Activated CD4-positive, alpha-beta T cell treated with anti-CD3 and anti-CD28 coated beads, Interleukin-2, amount 50 U/mL, for 1 hour (primary cell): Measurements from ENCODE around the gene MT1G.
"Not testable (repeated sequence)": the region's sequence is repeated elsewhere in the genome, so short reads cannot be mapped to it uniquely, and the experiment has no call there.

Experiments
- DNase-seq: peaks from one replicate; pipeline ENCODE4 v3.0.0-alpha.2; 2020

MT1G gene

DNA sequence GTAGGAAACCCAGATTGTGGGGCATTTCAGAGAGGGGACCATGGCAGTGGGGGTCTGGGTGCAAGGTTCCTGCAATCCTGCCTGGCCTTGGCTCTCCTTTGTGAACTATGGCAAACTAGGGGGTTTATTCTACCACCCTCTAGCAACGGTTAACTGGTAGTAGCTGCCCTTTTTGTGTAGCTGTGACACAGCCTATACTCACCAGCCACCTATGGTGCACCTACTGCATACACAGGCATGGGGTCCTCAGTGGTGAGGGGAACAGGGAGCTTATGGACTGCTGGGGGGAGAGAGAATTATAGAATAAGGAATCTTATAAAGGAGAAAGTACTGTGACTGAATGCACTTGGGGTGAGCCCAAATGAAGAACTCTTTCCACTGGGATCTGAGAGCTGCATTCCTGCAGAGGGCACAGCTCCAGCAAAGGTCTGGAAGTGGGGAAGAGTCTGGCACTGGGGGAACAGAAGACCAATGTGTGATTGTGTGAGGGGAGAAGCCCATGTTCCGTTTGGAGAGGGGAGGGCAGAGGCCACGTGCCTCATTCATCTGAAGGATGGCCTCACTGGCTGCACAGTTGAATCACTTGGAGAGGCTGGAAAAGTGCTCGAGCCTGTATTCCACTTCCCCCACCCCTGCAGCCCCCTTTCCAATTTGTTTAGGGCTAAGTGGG lies 16.5 kb upstream of the MT1G start:
- DNase-seq, result no peak

DNA sequence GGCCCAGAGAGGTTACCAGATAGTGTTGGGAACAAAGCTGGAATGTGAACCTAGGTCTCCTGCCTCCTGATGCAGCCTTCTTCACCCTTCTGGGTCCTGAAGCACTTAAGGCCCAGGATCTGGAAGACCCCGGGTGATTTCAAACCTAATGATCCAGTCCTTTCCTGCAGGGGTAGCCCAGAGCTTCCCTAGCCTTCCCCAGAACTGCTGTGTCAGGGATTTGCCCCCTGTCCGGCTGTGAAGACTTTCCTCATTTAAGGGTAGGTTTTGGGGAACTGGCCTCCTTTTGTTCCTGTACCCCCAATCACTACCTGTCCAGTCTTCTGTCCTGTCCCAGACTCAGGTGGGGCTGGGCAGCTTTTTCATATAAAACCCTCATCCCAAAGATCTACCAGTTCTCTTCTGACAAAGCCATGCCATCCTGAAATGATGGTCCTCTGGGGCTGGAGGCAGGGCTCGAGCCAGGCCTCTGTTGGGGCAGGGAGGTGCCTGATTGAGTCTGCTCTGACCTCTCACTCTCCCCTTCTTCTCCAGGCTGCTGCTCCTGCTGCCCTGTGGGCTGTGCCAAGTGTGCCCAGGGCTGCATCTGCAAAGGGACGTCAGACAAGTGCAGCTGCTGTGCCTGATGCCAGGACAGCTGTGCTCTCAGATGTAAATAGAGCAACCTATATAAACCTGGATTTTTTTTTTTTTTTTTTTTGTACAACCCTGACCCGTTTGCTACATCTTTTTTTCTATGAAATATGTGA lies 15.7 kb upstream of the MT1G start:
- no peak for DNase-seq

- no peak for DNase-seq
Measured at GRCh38 chr16:56682703-56683397, 15.0 kb upstream of the MT1G start.

- peak; percentile 82 for DNase-seq
Measured at GRCh38 chr16:56681939-56682702, 14.3 kb upstream of the MT1G start, which contains the start of gene MT1X. Gene MT1X, plus strand, starts transcription at chr16:56682470. Its CDS starts 71 bp downstream, at chr16:56682541.

GRCh38 chr16:56679818-56680217 lies 12.0 kb upstream of the MT1G start:
- no peak for DNase-seq

- DNase-seq, result no peak
Measured at GRCh38 chr16:56679078-56679730, 11.3 kb upstream of the MT1G start.

DNA sequence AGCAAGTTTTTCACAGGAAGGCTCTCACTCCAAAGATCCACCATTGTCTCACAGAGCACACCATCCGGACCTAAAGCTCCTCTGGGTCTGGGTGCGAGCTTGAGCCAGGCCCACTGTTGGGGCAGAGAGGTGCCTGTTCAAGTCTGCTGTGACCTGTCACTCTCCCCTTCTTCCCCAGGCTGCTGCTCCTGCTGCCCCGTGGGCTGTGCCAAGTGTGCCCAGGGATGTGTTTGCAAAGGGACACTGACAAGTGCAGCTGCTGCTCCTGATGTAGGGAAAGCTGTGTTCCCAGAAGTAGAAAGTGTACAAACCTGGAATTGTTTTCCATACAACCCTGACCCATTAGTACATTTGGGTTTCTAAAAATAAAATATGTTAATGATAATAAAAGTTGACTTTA lies 9.6 kb upstream of the MT1G start:
- no peak for DNase-seq

DNA sequence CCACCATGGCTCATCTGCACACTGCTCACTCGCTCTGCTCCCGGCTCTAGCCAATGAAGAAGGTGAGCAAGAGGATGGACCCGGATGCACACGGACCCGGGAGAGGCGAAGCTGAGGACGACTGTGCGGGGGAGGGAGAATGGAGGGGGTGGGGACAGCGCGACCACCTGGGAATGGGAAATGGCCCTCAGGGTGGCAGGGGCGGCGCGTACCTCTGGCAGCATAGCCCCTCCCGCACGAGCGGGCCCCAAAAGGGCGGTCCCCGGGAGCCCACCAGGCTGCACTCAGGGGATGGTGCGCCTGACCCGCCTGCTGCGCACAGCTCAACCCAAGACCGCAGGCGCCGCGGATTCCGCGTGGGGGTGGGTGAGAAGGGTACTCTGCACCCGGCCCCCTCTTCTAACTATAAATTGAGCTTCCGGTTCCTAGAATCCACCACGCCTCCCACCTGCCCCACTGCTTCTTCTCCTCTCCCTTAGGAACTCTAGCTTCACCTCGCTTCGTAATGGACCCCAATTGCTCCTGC lies 7.9 kb upstream of the MT1G start:
- peak; percentile 33 for DNase-seq

DNA sequence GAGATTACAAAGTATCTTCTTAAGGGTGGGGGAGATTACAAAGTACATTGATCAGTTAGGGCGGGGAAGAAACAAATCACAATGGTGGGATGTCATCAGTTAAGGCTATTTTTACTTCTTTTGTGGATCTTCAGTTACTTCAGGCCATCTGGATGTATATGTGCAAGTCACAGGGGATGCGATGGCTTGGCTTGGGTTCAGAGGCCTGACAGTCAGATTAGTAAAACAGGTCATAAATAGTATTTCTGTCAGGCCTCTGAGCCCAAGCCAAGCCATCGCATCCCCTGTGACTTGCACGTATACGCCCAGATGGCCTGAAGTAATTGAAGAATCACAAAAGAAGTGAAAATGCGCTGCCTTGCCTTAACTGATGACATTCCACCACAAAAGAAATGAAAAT lies 6.7 kb upstream of the MT1G start:
- not testable (repeated sequence) for DNase-seq

DNA sequence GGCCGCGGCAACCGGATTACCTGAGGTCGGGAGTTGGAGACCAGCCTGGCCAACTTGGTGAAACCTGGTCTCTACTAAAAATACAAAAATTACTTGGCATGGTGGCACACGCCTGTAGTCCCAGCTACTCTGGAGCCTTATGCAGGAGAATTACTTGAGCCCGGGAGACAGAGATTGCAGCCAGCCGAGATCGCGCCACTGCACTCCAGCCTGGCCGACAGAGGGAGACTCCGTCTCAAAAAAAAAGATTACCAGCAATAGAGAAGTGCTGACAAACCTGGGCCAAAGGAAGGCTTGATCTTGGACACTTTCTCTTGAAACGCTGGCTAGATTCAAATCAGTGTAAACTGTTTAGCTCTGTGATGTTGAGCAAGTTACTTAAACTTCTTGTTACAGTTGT lies 6.1 kb upstream of the MT1G start:
- no peak for DNase-seq

- no peak for DNase-seq
Measured at GRCh38 chr16:56672761-56673536, 5.1 kb upstream of the MT1G start.

GRCh38 chr16:56672171-56672570 lies 4.3 kb upstream of the MT1G start:
- DNase-seq, result not testable (repeated sequence)

DNA sequence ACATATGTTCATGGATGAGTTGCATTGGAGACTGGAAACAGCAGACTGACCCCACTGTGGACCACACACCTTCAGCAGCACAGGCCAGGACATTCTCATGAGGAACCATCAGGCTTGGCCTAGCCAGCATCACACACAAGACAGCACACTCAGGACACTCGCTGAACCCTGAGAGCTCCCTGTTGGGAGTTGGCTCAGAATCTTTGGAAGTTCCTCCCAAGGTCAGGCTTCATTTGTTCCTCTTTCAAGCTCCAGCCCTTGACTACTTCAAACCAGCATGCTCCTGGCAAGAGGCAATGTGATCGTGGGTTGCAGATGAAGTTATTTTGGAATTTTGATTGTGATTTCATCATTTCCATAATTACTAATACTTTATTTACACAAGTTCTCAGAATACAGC lies 3.8 kb upstream of the MT1G start:
- not testable (repeated sequence) for DNase-seq

- DNase-seq, result no peak
Measured at GRCh38 chr16:56670620-56670934, 2.7 kb upstream of the MT1G start.

GRCh38 chr16:56669840-56670619 lies 2.2 kb upstream of the MT1G start:
- DNase-seq, result no peak

GRCh38 chr16:56669005-56669839 lies 1.4 kb upstream of the MT1G start, which contains the start of gene MT1H:
Gene MT1H, plus strand, starts transcription at chr16:56669814. Its CDS starts 71 bp downstream, at chr16:56669885.
- DNase-seq, result no peak

DNA sequence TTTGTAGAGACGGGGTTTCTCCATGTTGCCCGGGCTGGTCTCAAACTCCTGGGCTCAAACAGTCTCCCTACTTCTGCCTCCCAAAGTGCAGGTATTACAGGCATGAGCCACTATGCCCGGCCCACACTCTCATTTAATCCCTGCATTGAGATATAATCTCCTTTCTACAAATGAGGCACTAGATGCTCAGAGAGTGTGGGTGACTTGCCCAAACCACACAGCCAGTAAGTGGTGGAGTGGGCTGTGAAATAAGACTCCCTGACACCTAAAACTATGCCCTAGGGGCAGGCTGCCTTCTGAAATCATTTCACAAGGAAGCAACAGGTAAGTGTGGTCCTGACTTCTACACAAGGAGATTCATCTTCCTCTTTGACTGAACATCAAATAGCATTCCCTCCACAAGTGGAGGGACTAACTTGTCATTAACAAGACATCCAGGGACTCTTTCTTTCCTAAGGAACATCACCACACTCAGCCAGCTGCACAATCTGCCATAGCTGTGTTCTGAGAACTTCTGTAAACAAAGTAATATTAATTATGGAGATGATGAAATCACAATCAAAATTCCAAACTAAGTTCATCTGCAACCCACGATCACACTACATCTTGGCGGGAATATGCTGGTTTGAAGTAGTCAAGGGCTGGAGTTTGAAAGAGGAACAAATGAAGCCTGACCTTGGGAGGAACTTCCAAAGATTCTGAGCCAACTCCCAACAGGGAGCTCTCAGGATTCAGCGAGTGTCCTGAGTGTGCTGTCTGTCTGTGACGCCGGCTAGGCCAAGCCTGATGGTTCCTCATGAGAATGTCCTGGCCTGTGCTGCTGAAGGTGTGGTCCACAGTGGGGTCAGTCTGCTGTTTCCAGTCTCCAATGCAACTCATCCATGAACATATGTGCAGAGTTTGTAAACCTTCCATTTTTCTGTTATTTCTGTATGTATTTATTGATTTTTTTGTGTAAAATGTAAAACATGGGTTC lies 2.3 kb downstream of the MT1G start:
- not testable (repeated sequence) for DNase-seq

- no peak for DNase-seq
Measured at GRCh38 chr16:56664506-56664905, 3.4 kb downstream of the MT1G start.
